A673 (cell line): ENCODE data around the gene LIX1L.

Source experiments
- CTCF ChIP-seq: fragments of 300-800, 200-600 bp; sonication (generic); conservative IDR thresholded peaks from 2 replicates; pipeline ENCODE4 v1.5.1; 2017; ENCODE audit warnings: low read depth, mild to moderate bottlenecking, antibody characterized with exemption, low read length, moderate library complexity, mixed read lengths
- EZH2 ChIP-seq: fragments of 200-600 bp; sonication (generic); IDR thresholded peaks from 2 replicates; pipeline ENCODE4 v1.6.1; 2017; ENCODE audit warnings: borderline replicate concordance, low read depth, mild to moderate bottlenecking, mixed read lengths, antibody characterized with exemption, low read length; ENCODE audit not compliant: poor library complexity, severe bottlenecking

- TF ChIP-seq CTCF (peak; percentile 35), EZH2 (no peak)
These were observed 2.8 kb upstream of the LIX1L start for GRCh38 chr1:145960468-145961108.
